ENCODE measurements around the gene ENTPD8. TPM values are rescaled to one million over a fixed set of nuclear protein-coding genes. Genes with fewer than 3 reads are reported as not detected.

Gene ENTPD8
- total RNA-seq, 1 donor from 2014 or later: 0.21 TPM

- Mint-ChIP-seq H3K9me3 (ENCODE audit: unreplicated experiment) (no peaks in the 10 kb centered on the region), H3K27ac (ENCODE audit: unreplicated experiment) (no peak overlapping the region), H3K4me1 (ENCODE audit: unreplicated experiment) (no peaks in the 10 kb centered on the region), H3K36me3 (ENCODE audit: low read depth, unreplicated experiment) (no peaks in the 10 kb centered on the region), H3K27me3 (ENCODE audit: unreplicated experiment) (no peaks in the 10 kb centered on the region), H3K4me3 (ENCODE audit: unreplicated experiment) (no peak overlapping the region)
- no peak for DNase-seq (ENCODE audit: low spot score)
- TF ChIP-seq, protein P1, sequence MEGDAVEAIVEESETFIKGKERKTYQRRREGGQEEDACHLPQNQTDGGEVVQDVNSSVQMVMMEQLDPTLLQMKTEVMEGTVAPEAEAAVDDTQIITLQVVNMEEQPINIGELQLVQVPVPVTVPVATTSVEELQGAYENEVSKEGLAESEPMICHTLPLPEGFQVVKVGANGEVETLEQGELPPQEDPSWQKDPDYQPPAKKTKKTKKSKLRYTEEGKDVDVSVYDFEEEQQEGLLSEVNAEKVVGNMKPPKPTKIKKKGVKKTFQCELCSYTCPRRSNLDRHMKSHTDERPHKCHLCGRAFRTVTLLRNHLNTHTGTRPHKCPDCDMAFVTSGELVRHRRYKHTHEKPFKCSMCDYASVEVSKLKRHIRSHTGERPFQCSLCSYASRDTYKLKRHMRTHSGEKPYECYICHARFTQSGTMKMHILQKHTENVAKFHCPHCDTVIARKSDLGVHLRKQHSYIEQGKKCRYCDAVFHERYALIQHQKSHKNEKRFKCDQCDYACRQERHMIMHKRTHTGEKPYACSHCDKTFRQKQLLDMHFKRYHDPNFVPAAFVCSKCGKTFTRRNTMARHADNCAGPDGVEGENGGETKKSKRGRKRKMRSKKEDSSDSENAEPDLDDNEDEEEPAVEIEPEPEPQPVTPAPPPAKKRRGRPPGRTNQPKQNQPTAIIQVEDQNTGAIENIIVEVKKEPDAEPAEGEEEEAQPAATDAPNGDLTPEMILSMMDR (IDR thresholded peaks at IDR 0.05; ENCODE audit: unreplicated experiment): no peak
Measured at GRCh38 chr9:137431416-137431931, 9.7 kb downstream of the ENTPD8 start.

DNA sequence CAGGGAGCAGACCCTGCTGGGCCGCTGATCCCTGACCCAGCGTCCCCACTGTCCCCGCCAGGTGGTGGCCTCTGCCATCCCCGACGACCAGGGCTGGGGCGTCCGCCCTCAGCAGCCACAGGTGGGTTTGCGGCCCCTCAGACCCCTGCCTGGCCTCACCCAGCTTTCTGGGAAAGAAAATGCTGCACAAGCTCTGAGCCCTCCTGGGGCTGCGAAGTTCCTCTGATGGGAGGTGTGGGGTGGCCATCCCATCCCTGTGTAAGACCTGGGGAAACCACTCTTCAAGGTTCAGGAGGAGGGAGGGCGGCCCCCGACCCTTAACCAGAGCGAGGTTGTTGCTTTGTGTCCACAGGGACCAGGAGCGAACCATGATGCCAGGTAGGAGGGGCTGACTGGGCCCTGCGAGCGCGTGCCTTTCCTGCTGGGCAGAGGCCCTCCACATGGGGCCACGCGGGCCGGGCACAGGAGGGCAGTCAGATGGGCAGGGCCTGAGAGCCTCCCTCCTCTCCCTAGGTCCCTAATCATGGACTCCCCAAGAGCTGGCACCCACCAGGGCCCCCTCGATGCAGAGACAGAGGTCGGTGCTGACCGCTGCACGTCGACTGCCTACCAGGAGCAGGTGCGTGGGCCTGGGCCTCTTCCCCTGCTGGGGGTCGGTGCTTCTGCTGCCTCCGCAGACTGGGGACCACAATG lies 10.3 kb downstream of the ENTPD8 start:
- TF ChIP-seq, protein P1 (IDR thresholded peaks at IDR 0.05; ENCODE audit: unreplicated experiment): no peak
- DNase-seq (ENCODE audit: low spot score): no peak
- no peaks in the 10 kb centered on the region for H3K27me3 Mint-ChIP-seq (ENCODE audit: unreplicated experiment)
- no peaks in the 10 kb centered on the region for H3K9me3 Mint-ChIP-seq (ENCODE audit: unreplicated experiment)
- H3K4me3 Mint-ChIP-seq (ENCODE audit: unreplicated experiment): no peak overlapping the region
- H3K27ac Mint-ChIP-seq (ENCODE audit: unreplicated experiment): no peak overlapping the region
- no peaks in the 10 kb centered on the region for H3K36me3 Mint-ChIP-seq (ENCODE audit: low read depth, unreplicated experiment)
- no peaks in the 10 kb centered on the region for H3K4me1 Mint-ChIP-seq (ENCODE audit: unreplicated experiment)

DNA sequence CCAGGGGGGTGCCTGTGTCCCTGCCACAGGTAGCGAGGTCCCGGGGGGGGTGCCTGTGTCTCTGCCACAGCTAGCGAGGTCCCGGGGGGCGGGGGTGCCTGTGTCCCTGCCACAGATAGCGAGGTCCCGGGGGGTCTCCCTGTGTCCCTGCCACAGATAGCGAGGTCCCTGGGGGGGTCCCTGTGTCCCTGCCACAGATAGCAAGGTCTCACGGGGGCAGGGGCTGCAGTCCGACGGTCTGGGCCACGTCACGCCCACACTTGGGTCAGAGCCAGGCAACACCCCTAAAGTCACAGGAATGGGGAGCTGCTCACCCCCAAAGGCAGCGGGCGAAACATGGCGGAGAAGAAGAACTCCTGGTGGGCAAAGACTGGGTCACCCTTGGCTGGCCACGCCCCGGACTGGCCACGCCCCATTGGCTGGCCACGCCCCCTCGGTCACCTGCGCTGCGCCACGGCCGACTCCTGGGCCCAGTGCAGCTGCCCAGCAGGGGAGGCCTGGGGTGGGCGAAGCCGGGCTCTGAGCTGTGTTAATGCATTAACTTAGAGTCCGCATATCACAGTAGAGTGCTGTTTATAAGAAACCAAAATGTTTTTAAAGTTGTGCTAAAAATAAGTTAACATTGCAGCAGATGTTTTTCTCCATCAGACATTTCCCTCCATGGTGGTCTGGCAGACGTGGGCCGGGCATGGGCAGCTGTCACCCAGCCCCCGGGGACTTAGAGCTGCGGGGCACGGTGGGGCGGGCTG lies 11.0 kb downstream of the ENTPD8 start:
- no peaks in the 10 kb centered on the region for H3K4me1 Mint-ChIP-seq (ENCODE audit: unreplicated experiment)
- H3K4me3 Mint-ChIP-seq (ENCODE audit: unreplicated experiment): no peak overlapping the region
- no peaks in the 10 kb centered on the region for H3K36me3 Mint-ChIP-seq (ENCODE audit: low read depth, unreplicated experiment)
- H3K27ac Mint-ChIP-seq (ENCODE audit: unreplicated experiment): no peak overlapping the region
- no peaks in the 10 kb centered on the region for H3K9me3 Mint-ChIP-seq (ENCODE audit: unreplicated experiment)
- TF ChIP-seq, protein P1 (IDR thresholded peaks at IDR 0.05; ENCODE audit: unreplicated experiment): no peak
- H3K27me3 Mint-ChIP-seq (ENCODE audit: unreplicated experiment): no peaks in the 10 kb centered on the region
- no peak for DNase-seq (ENCODE audit: low spot score)

- TF ChIP-seq, protein P1 (IDR thresholded peaks at IDR 0.05; ENCODE audit: unreplicated experiment): no peak
- no peaks in the 10 kb centered on the region for H3K36me3 Mint-ChIP-seq (ENCODE audit: low read depth, unreplicated experiment)
- H3K4me1 Mint-ChIP-seq (ENCODE audit: unreplicated experiment): no peaks in the 10 kb centered on the region
- no peak for DNase-seq (ENCODE audit: low spot score)
- no peaks in the 10 kb centered on the region for H3K9me3 Mint-ChIP-seq (ENCODE audit: unreplicated experiment)
- peaks cover 5% of the 10 kb centered on the region for H3K27me3 Mint-ChIP-seq (ENCODE audit: unreplicated experiment)
- no peak overlapping the region for H3K27ac Mint-ChIP-seq (ENCODE audit: unreplicated experiment)
- H3K4me3 Mint-ChIP-seq (ENCODE audit: unreplicated experiment): no peak overlapping the region
Measured at GRCh38 chr9:137429546-137429890, 11.6 kb downstream of the ENTPD8 start.
